ENCODE data around the gene ATMIN.

The ATMIN gene

GRCh38 chr16:81061307-81061640 lies 25.6 kb downstream of the ATMIN start:
- H3K4me1 ChIP-seq (ENCODE audit: control insufficient read depth in 5 of 5, insufficient read depth in 5 of 5, low read length in 5 of 5), result no peaks in the 10 kb centered on the region
- no peaks in the 10 kb centered on the region for H3K36me3 ChIP-seq (ENCODE audit: control insufficient read depth in 5 of 5, insufficient read depth in 5 of 5, low read length in 5 of 5)
- no peak overlapping the region for H3K9ac ChIP-seq (ENCODE audit: low read length in 5 of 5)
- H3K4me3 ChIP-seq (ENCODE audit: low read depth in 1 of 5, low read length in 5 of 5), result no peak overlapping the region
- no peaks in the 10 kb centered on the region for H3K27me3 ChIP-seq (ENCODE audit: control insufficient read depth in 5 of 5, insufficient read depth in 4 of 5, low read length in 5 of 5)
- H3K9me3 ChIP-seq (ENCODE audit: control insufficient read depth in 5 of 5, low read length in 5 of 5), result no peaks in the 10 kb centered on the region
- H3K27ac ChIP-seq (ENCODE audit: low read depth, low read length), result no peak overlapping the region

GRCh38 chr16:81061871-81062608 lies 26.4 kb downstream of the ATMIN start:
- no peak overlapping the region for H3K27ac ChIP-seq (ENCODE audit: low read depth, low read length)

GRCh38 chr16:81066681-81067080 lies 31.0 kb downstream of the ATMIN start:
- no peaks in the 10 kb centered on the region for H3K36me3 ChIP-seq (ENCODE audit: control insufficient read depth in 5 of 5, insufficient read depth in 5 of 5, low read length in 5 of 5)
- H3K27me3 ChIP-seq (ENCODE audit: control insufficient read depth in 5 of 5, insufficient read depth in 4 of 5, low read length in 5 of 5), result no peaks in the 10 kb centered on the region
- H3K9ac ChIP-seq (ENCODE audit: low read length in 5 of 5), result no peak overlapping the region
- H3K9me3 ChIP-seq (ENCODE audit: control insufficient read depth in 5 of 5, low read length in 5 of 5), result no peaks in the 10 kb centered on the region
- no peak overlapping the region for H3K27ac ChIP-seq (ENCODE audit: low read depth, low read length)
- H3K4me3 ChIP-seq (ENCODE audit: low read depth in 1 of 5, low read length in 5 of 5), result no peak overlapping the region
- H3K4me1 ChIP-seq (ENCODE audit: control insufficient read depth in 5 of 5, insufficient read depth in 5 of 5, low read length in 5 of 5), result no peaks in the 10 kb centered on the region

More at GRCh38 chr16:81061871-81062608, 26.4 kb downstream of the ATMIN start:
- H3K27me3 ChIP-seq (ENCODE audit: control insufficient read depth in 5 of 5, insufficient read depth in 4 of 5, low read length in 5 of 5), result no peaks in the 10 kb centered on the region
- no peaks in the 10 kb centered on the region for H3K36me3 ChIP-seq (ENCODE audit: control insufficient read depth in 5 of 5, insufficient read depth in 5 of 5, low read length in 5 of 5)
- H3K9me3 ChIP-seq (ENCODE audit: control insufficient read depth in 5 of 5, low read length in 5 of 5), result no peaks in the 10 kb centered on the region
- H3K4me3 ChIP-seq (ENCODE audit: low read depth in 1 of 5, low read length in 5 of 5), result no peak overlapping the region
- no peak overlapping the region for H3K9ac ChIP-seq (ENCODE audit: low read length in 5 of 5)
- no peaks in the 10 kb centered on the region for H3K4me1 ChIP-seq (ENCODE audit: control insufficient read depth in 5 of 5, insufficient read depth in 5 of 5, low read length in 5 of 5)

- Histone ChIP-seq H3K4me3 (ENCODE audit: low read depth in 1 of 5, low read length in 5 of 5) (no peak overlapping the region), H3K9me3 (ENCODE audit: control insufficient read depth in 5 of 5, low read length in 5 of 5) (no peaks in the 10 kb centered on the region), H3K27ac (ENCODE audit: low read depth, low read length) (no peak overlapping the region), H3K36me3 (ENCODE audit: control insufficient read depth in 5 of 5, insufficient read depth in 5 of 5, low read length in 5 of 5) (no peaks in the 10 kb centered on the region), H3K9ac (ENCODE audit: low read length in 5 of 5) (no peak overlapping the region), H3K27me3 (ENCODE audit: control insufficient read depth in 5 of 5, insufficient read depth in 4 of 5, low read length in 5 of 5) (no peaks in the 10 kb centered on the region), H3K4me1 (ENCODE audit: control insufficient read depth in 5 of 5, insufficient read depth in 5 of 5, low read length in 5 of 5) (no peaks in the 10 kb centered on the region)
Measured at GRCh38 chr16:81067166-81067565, 31.5 kb downstream of the ATMIN start.

GRCh38 chr16:81069063-81069462 lies 33.4 kb downstream of the ATMIN start:
- Histone ChIP-seq H3K4me3 (ENCODE audit: low read depth in 1 of 5, low read length in 5 of 5) (no peak overlapping the region), H3K9me3 (ENCODE audit: control insufficient read depth in 5 of 5, low read length in 5 of 5) (no peaks in the 10 kb centered on the region), H3K9ac (ENCODE audit: low read length in 5 of 5) (no peak overlapping the region), H3K4me1 (ENCODE audit: control insufficient read depth in 5 of 5, insufficient read depth in 5 of 5, low read length in 5 of 5) (no peaks in the 10 kb centered on the region), H3K27me3 (ENCODE audit: control insufficient read depth in 5 of 5, insufficient read depth in 4 of 5, low read length in 5 of 5) (no peaks in the 10 kb centered on the region), H3K36me3 (ENCODE audit: control insufficient read depth in 5 of 5, insufficient read depth in 5 of 5, low read length in 5 of 5) (no peaks in the 10 kb centered on the region), H3K27ac (ENCODE audit: low read depth, low read length) (no peak overlapping the region)

GRCh38 chr16:81070979-81071378 lies 35.3 kb downstream of the ATMIN start:
- Histone ChIP-seq H3K9me3 (ENCODE audit: control insufficient read depth in 5 of 5, low read length in 5 of 5) (no peaks in the 10 kb centered on the region), H3K27me3 (ENCODE audit: control insufficient read depth in 5 of 5, insufficient read depth in 4 of 5, low read length in 5 of 5) (no peaks in the 10 kb centered on the region), H3K9ac (ENCODE audit: low read length in 5 of 5) (no peak overlapping the region), H3K36me3 (ENCODE audit: control insufficient read depth in 5 of 5, insufficient read depth in 5 of 5, low read length in 5 of 5) (no peaks in the 10 kb centered on the region), H3K27ac (ENCODE audit: low read depth, low read length) (no peak overlapping the region), H3K4me1 (ENCODE audit: control insufficient read depth in 5 of 5, insufficient read depth in 5 of 5, low read length in 5 of 5) (no peaks in the 10 kb centered on the region), H3K4me3 (ENCODE audit: low read depth in 1 of 5, low read length in 5 of 5) (no peak overlapping the region)

GRCh38 chr16:81071805-81072204 lies 36.2 kb downstream of the ATMIN start:
- Histone ChIP-seq H3K36me3 (ENCODE audit: control insufficient read depth in 5 of 5, insufficient read depth in 5 of 5, low read length in 5 of 5) (no peaks in the 10 kb centered on the region), H3K27ac (ENCODE audit: low read depth, low read length) (no peak overlapping the region), H3K27me3 (ENCODE audit: control insufficient read depth in 5 of 5, insufficient read depth in 4 of 5, low read length in 5 of 5) (no peaks in the 10 kb centered on the region), H3K4me3 (ENCODE audit: low read depth in 1 of 5, low read length in 5 of 5) (no peak overlapping the region), H3K9me3 (ENCODE audit: control insufficient read depth in 5 of 5, low read length in 5 of 5) (no peaks in the 10 kb centered on the region), H3K4me1 (ENCODE audit: control insufficient read depth in 5 of 5, insufficient read depth in 5 of 5, low read length in 5 of 5) (peaks cover 0 to 6% (median 5%) of the 10 kb centered on the region in 5 donors), H3K9ac (ENCODE audit: low read length in 5 of 5) (no peak overlapping the region)

- H3K27ac ChIP-seq (ENCODE audit: low read depth, low read length), result no peak overlapping the region
- no peak overlapping the region for H3K9ac ChIP-seq (ENCODE audit: low read length in 5 of 5)
- no peaks in the 10 kb centered on the region for H3K27me3 ChIP-seq (ENCODE audit: control insufficient read depth in 5 of 5, insufficient read depth in 4 of 5, low read length in 5 of 5)
- no peaks in the 10 kb centered on the region for H3K9me3 ChIP-seq (ENCODE audit: control insufficient read depth in 5 of 5, low read length in 5 of 5)
- H3K36me3 ChIP-seq (ENCODE audit: control insufficient read depth in 5 of 5, insufficient read depth in 5 of 5, low read length in 5 of 5), result no peaks in the 10 kb centered on the region
- H3K4me1 ChIP-seq (ENCODE audit: control insufficient read depth in 5 of 5, insufficient read depth in 5 of 5, low read length in 5 of 5), result peaks cover 1 to 12% (median 10%) of the 10 kb centered on the region in 5 donors
- no peak overlapping the region for H3K4me3 ChIP-seq (ENCODE audit: low read depth in 1 of 5, low read length in 5 of 5)
Measured at GRCh38 chr16:81073560-81074330, 38.1 kb downstream of the ATMIN start.

- H3K9ac ChIP-seq (ENCODE audit: low read length in 5 of 5), result peak overlapping the region; percentile 48 to 97 (median 91)
- peaks cover 0 to 5% (median 0%) of the 10 kb centered on the region in 5 donors for H3K36me3 ChIP-seq (ENCODE audit: control insufficient read depth in 5 of 5, insufficient read depth in 5 of 5, low read length in 5 of 5)
- H3K27ac ChIP-seq (ENCODE audit: low read depth, low read length), result peak overlapping the region; percentile 89
Measured at GRCh38 chr16:81076566-81077075, 41.0 kb downstream of the ATMIN start.

More at GRCh38 chr16:81076566-81077075, 41.0 kb downstream of the ATMIN start:
- H3K4me1 ChIP-seq (ENCODE audit: control insufficient read depth in 5 of 5, insufficient read depth in 5 of 5, low read length in 5 of 5), result peaks cover 1 to 12% (median 10%) of the 10 kb centered on the region in 5 donors
- H3K4me3 ChIP-seq (ENCODE audit: low read depth in 1 of 5, low read length in 5 of 5), result peak overlapping the region; percentile 82 to 93 (median 91)
- H3K27me3 ChIP-seq (ENCODE audit: control insufficient read depth in 5 of 5, insufficient read depth in 4 of 5, low read length in 5 of 5), result no peaks in the 10 kb centered on the region
- H3K9me3 ChIP-seq (ENCODE audit: control insufficient read depth in 5 of 5, low read length in 5 of 5), result no peaks in the 10 kb centered on the region
